HK-2 (cell line): ENCODE data around the gene DHRS3.
"Not testable (repeated sequence)": the region's sequence is repeated elsewhere in the genome, so short reads cannot be mapped to it uniquely, and the experiment has no call there.

ENCODE experiments used
- DNase-seq: peaks from one replicate; pipeline ENCODE4 v3.0.0-alpha.2; 2018; ENCODE audit not compliant: unreplicated experiment

DHRS3 gene

DNA sequence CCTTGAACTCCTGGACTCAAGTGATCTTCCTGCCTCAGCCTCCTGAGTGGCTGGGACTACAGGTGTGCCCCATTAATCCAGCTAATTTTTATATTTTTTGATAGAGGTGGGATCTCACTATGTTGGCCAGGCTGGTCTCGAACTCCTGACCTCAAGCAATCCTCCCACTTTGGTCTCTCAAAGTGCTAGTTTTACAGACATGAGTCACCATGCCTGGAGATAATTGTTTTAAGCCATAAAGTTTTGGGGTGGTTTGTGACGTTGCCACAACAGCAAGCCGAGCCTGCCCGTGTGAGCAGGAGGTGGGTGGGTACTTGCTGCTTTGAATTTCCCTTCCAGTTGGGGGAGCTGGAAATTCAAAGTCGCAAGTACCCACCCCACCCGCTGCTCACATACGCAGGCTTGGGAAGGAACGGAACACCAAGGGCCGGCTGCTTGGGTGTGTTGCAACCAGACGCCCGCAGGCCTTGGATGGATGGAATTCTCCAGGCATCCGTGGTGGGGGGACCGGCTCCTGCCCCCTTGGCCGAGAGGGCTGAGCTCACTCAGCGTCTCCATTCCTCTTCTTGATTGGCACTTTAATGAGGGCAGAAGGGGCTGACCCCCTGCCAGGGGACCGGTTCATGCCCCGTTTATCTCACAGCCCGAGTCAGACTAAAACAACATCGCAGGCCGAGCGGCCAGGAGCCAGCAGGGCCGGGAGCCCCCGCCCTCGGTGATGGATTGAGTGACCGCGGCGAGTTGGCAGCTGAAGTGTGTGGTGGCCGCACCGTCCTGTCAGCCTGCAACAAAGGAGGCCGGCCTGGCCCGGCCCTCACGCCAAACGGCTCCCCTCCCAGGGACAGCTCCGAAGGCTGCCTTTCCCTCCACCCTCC, 78.1 kb downstream of the DHRS3 start:
- DNase-seq = no peak

DNA sequence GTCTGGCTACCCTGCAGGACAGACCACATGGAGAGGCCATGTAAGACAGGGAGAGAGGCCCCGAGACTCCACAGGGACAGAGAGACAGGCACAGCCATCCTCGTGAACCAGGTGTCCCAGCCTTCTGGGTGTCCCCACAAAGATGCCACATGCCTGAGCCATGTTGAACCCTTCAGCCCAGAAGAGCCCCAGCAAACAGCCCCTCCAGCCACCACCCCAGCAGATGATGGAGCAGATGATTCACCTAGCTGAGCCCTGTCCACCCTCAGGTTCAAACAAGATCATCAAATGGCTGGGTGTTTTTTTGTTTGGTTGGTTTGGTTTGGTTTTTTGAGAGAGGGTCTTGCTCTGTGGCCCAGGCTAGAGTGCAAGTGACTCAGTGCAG, 78.7 kb downstream of the DHRS3 start:
- DNase-seq = no peak

DNA sequence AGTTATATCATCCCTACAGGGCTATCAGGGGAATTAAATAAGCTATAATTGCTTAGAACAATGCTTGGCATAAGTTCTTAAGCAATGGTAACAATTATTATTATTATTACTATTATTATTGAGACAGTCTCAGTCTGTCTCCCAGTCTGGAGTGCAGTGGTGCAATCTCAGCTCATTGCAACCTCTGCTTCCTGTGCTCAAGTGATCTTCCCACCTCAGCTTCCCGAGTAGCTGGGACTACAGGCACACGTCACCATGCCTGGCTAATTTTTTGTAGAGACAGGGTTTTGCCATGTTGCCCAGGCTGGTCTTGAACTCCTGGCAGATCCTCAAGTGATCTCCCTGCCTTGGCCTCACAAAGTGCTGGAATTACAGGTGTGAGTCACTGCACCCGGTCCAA, 79.5 kb downstream of the DHRS3 start:
- DNase-seq = not testable (repeated sequence)

DNA sequence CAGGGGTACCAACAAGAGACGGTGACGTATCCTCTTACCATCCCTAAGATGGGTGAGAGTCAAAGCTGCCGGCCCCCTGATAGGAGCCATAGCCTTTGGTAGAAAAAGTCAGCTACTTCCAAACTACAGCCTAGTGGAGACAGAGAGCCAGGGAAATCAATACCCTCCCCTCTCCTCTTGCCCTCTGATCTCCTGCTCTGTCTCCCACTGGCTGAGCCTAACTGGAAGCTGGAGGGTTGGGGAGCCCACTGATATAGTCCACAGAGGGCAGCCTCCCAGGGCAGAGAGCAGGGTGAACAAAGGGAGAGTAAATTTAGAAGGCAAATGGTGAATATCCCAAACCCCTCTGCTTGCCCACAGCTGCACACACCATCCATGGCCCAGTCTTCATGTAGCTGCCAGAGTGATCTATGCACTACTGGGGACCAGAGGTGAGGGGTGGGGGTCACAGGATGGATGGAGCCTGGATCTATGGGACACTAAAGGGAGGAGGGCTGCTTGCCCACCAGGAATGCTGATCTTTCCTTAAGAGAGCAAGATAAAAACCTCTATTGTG, 80.0 kb downstream of the DHRS3 start:
- DNase-seq = no peak

DNA sequence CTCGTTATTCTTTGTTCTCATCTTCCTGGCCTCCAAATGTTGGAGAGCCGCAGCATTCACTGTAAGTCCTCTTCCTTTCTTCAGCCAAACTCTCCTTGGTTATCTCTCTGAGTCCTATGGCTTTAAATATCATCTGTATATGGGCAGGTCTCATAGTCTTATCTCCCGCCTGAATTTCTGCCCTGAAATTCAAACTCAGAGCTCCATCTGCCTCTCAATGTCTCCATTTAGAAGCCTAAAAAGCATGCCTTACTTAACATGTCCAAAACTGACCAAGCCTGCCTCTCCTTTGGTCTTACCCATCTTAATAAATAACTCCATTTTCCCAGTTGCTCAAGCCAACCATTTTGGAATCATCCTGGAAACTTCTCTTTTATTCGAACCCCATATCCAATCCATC, 80.7 kb downstream of the DHRS3 start:
- DNase-seq = no peak

DNA sequence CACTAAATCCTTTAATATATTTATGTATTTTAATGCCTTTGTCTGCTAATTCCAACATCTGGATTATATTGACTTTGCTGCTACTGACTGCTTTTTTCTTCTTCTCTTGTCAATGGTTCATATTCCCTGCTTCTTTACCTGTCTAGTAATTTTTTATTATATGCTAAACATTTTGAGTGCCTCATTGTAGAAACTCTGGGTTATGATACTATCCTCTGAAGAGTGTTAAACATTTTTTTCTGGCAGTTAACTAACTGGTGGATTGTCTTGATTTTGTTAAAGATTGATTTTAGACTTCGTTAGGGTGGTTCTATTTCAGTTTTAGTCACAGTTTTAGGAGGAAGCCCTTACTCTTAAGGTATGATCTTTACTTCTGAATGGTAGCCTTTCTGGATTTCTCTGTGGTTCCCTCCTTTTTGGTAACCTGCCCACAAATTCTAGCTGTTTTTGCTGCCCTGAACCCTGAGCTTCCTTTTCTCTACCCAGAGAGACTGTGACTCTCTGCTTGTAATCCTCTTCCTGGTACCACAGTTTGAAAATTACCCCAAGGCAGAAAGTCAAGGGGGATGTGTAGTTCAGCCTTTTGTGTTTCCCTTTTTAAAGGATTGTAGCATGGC, 81.9 kb downstream of the DHRS3 start:
- no peak for DNase-seq

DNA sequence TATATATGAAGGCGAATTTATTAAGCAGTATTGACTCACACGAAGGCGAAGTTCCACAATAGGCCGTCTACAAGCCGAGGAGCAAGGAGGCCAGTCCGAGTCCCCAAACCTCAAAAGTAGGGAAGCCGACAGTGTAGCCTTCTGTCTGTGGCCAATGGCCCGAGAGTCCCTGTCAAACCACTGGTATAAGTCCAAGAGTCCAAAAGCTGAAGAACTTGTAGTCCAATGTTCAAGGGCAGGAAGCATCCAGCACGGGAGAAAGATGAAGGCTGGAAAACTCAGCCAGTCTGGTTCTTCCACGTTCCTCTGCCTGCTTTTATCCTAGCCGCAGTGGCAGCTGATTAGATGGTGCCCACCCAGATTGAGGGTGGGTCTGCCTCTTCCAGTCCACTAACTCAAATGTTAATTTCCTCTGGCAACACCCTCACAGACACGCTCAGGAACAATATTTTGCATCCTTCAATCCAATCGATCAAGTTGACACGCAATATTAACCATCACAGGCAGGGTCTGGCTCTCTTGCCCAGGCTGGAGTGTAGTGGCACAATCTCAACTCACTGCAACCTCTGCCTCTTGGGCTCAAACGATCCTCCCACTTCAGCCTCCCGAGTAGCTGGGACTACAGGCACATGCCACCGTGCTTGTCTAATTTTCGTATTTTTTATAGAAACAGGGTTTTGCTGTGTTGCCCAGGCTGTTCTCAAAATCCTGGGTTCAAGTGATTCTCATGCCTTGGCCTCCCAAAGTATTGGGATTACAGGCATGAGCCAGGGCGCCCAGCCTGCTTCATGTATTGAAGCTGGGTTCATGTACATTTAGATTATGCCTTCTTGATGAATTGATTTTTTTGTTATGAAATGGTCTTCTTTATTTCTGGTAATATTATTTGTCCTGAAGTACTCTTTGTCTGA, 85.3 kb downstream of the DHRS3 start:
- DNase-seq = no peak

DNA sequence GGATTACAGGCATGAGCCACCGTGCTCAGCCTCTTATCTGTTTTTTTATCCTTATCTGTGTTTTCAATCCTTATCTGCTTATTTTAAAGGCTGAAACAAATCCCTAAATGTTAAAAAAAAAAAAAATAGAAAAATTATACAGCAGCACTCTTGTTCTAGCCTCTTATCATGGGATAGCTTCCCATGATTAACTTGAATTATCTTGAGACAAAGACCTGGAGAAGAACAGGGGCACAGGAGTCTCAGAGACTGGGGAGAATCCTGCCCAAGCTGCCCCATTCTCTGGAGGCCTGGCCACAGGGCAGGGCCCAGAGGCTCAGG, 86.9 kb downstream of the DHRS3 start:
- no peak for DNase-seq

DNA sequence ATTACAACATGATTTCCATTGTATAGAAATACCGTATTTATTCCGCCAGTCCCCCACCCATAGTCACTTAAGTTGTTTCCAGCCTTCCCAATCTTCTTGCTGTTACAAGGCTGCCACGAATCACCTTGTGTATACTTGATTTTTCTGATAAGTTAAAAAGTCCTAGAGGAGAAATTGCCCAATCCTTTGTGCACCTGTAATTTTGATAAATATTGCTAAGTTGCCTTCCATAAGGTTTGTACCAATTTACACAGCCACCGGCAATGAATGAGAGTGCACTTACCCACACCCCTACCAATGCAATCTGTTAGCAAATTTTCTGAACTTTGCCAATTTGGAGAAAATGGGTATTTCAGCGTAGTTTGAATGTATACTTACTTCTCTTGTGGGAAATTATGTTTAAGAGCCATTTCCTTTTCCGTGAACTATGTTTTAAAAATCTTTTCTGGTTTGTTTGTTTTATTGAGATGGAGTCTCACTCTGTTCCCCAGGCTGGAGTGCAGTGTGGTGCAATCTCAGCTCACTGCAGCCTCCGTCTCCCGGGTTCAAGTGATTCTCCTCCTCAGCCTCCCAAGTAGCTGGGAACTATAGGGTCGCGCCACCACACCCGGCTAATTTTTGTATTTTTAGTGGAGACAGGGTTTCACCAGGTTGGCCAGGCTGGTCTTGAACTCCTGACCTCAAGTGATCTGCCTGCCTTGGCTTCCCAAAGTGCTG, 87.4 kb downstream of the DHRS3 start:
- no peak for DNase-seq

DNA sequence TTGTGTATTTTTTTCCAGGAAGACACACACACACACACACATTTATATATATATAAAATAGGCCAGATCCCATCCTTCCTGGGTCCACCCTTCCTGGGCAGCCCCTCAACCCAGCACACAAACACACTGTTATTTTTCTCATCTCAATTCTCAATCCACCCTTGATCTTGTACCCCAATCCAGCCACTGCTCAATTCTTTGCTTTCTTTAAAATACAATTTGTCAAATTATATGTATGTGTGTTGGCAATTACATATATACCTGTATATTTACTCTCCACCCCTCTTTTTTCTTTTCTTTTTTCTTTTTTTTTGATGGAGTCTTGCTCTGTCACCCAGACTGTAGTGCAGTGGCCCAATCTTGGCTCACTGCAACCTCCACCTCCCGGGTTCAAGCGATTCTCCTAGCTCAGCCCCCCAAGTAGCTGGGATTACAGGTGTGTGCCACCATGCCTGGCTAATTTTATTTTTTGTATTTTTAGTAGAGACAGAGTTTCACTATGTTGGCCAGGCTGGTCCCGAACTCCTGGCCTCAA, 88.3 kb downstream of the DHRS3 start:
- DNase-seq = no peak

DNA sequence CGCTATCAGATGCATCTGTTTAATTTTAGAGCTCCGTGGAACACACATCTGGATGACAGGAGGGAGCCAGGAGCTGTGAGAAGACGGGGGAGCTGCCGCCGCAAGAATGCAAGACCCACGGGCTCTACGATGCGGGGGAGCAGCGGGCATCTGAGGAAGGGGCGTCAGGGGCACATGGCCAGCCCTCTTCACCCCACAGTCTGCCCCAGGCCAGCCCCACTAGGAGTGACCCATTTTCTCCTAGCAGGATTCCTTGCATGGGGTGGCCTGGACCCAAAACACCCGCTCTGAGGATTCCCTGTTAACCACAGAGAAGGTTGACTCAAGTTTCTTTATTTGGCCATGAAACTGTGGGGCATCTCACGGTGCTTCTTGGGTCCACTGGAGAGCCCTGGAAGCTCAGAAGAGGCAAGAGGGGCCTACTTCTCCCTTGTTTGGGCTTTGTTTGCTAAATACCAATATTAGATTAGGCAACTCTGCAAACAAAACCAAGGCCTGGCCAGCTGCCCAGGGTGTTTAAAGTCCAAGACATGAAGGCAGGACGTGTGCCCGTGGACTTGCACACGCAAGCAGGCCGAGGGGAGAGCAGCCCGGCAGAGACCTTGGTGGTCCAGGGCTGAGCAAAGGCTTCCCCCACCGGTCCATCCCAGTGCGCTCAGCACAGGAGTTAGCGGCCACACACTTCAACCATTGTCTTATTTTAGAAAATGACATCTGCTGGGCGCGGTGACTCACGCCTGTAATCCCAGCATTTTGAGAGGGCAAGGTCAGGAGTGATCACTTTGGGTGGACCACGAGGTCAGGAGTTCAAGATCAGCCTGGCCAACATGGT, 89.8 kb downstream of the DHRS3 start:
- DNase-seq = no peak

DNA sequence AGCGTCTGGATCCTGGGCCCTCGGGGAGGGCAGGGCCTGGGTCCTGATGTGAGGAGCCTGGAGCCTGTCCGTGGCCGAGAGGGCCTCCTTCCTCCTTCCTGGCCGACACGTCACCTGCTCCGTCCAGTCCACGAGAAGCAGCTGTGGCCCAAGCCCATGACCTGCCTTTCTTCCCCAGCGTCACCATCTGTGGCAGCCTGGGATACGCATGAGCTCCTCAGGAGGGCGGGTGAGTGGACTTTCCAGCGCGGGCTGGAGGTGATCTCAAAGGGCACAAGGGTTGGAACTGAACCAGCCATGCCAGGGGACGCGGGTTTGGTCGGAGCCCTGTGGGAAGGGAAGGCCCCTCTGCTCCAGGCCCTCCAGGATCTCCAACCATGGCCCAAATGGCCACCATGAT, 90.4 kb downstream of the DHRS3 start:
- DNase-seq = no peak

DNA sequence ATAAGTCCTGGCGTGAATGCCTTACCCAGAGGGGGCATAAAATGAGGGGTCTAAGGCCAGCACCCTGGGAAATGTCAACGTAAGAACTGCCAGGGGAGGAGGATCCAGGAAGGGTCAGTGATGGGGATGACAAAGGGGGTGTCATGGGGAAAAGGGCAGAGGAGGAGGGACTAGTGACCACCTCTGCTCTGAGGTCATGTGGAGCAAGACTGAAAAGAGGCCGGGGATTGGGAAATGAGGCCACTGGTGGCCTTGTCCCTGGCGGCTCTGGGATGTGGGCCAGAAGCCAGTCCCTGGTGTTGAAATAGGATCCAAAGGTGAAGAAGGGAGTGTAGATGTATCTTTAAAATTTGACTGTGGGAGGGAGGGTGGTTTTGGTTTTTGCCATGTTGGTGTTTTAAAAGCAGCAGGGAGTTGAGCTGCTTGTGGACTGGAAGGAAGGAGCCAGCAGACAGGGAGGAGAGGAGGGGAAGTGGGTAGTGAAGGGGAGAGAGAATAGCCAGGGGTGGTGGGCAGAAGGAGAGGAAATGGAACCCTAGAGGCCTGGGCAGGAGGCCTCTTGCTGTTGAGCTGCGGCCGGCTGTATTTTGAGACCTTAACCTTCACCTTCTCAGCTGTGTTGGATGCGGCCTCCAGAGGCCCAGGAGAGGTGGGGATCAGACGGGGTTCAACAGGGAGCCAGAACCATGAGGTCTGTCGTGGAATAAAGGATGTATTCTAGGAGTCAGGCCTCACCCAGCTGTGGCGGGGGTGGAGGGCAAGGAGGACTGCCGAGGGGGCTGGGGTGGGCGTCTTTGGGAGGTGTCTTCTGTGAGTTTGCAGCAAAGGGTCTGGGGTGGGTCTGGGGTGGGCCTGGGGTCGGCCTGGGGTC, 92.5 kb downstream of the DHRS3 start:
- DNase-seq = no peak

DNA sequence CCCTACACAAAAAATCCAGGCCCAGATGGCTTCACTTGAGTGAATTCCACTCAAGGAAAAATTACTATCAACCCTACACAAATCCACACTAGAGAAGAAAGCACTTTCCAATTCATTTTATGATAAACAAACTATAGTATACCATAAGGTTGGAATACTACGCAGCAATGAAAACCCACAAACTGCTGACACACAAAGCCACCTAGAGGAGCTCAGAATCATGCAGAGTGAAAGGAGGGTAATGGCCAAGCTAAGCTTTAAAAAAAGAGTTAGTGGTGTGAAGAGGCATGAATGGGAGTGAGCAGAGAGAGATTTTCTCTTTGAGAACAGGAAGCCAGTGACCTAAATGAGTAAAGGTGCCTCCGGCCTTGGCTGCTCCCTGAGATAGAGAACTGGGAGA, 93.7 kb downstream of the DHRS3 start:
- DNase-seq = no peak

DNA sequence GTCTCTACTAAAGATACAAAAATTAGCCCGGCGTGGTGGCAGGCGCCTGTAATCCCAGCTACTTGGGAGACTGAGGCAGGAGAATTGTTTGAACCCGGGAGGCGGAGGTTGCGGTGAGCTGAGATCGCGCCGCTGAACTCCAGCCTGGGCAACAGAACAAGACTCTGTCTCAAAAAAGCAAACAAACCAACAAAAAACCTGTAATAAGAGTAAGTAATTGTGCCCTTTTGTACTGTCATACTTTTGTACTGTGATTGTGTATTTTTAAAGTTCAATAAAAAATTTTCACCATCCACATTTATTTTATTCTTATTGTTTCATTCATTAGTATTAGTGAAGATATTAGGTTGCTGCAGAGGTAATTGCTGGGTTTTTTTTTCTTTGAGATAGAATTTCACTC, 95.2 kb downstream of the DHRS3 start:
- DNase-seq = not testable (repeated sequence)

DNA sequence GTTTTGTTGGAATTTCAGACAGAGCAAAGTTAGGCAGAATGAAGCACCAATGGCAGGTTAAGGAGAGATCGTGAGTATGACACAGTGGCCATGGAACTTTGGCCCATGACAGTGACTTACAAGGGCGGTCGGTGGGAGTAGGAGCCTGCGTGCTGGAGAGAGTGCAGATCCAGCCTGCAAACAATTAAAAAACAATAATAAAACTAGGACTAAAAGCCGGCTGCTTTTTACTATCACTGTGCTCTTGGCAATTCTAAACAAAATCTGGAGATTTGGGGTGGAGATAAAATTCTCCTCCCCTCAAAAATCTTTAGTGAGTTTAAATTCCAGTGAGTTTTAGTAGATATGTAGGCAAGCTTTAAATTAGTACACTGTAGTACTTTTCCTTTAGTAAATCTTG, 96.9 kb downstream of the DHRS3 start:
- DNase-seq = no peak

DNA sequence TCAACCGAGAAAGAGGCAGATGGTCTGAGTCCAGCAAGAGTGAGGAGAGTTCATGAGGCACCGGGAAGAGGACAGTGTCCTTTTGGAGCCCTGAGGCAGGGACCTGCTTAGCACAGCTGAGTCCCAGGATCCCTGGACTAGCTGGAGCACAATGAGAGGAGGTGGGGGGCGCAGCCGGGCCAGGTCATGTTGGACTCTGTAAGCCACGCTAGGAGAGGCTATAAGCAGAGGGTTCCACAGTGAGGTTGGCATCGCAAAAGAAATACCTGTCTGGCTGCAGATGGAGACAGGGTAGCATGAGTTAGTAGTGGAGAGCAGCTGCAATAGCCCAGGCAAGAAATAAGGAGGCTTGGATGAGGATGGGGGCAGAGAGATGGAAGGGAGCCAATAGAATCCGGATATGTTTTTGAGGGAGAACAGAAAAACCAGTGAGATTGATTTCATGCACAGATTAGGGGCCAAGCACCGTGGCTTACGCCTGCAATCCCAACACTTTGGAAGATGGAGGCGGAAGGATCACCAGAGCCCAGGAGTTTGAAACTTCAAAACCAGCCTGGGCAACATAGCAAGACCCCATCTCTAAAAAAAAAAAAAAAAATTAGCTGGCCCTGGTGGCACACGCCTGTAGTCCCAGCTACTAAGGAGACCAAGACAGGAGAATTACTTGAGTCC, 98.2 kb downstream of the DHRS3 start:
- no peak for DNase-seq

DNA sequence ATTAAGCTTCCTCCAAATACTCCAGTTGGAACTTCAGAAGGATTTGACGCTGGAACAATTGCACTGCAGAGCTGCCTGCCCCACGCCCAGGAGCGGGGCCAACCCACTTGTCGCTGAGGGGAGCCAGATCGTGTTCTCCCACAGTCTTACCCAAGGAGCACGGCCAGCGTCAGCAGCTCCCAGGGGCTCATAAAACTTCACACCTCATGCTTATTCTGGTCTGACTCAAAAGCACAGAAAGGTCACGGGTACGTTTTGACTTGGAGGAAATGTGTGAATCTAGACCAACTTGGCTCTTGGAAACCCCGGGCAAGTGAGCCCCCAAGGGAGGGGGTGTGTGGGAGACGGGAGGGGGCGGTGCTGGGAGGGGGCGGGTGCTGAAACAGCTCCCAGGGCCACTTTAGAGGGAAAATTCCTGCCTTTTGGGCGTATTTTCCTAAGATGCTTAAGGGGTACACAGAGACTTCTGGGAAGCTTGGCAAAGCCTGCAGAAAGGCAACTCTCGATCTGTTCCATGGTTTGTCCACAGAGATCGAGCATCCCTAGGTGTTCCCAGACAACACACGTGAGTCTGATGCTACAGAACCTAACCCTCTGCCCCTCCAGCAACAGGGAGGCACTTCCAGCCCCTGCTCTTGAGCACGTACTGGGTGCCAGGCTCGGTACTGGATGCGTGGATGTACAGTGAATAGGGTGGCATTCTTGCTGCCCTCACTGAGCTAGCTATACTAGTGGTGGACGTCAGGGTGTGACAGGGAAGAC, 98.9 kb downstream of the DHRS3 start:
- DNase-seq = no peak
